Glutamatergic neuron (in vitro differentiated cells): ENCODE measurements around the gene PPP1R15A. TPM values are rescaled to one million over a fixed set of nuclear protein-coding genes. Genes with fewer than 3 reads are reported as not detected.

Experiments used
- DNase-seq: peaks from one replicate; pipeline ENCODE4 v3.0.0; 2022
- H3K27ac Mint-ChIP-seq: one replicate; pipeline ENCODE4 v1.8.0; 2020; ENCODE audit warnings: mild to moderate bottlenecking, mixed read lengths, inconsistent platforms; ENCODE audit not compliant: unreplicated experiment
- H3K27me3 Mint-ChIP-seq: one replicate; pipeline ENCODE4 v1.8.0; 2020; ENCODE audit warnings: mild to moderate bottlenecking, moderate library complexity, mixed read lengths, inconsistent platforms; ENCODE audit not compliant: unreplicated experiment
- H3K36me3 Mint-ChIP-seq: one replicate; pipeline ENCODE4 v1.8.0; 2020; ENCODE audit warnings: mild to moderate bottlenecking, mixed read lengths, inconsistent platforms; ENCODE audit not compliant: unreplicated experiment
- H3K4me1 Mint-ChIP-seq: one replicate; pipeline ENCODE4 v1.8.0; 2020; ENCODE audit warnings: mild to moderate bottlenecking, low read depth, mixed read lengths, inconsistent platforms; ENCODE audit not compliant: unreplicated experiment
- H3K4me3 Mint-ChIP-seq: one replicate; pipeline ENCODE4 v1.8.0; 2020; ENCODE audit warnings: mild to moderate bottlenecking, mixed read lengths, inconsistent platforms; ENCODE audit not compliant: unreplicated experiment
- H3K9me3 Mint-ChIP-seq: one replicate; pipeline ENCODE4 v1.8.0; 2020; ENCODE audit warnings: mild to moderate bottlenecking, moderate library complexity, mixed read lengths, inconsistent platforms; ENCODE audit not compliant: unreplicated experiment
- CTCF ChIP-seq: fragments of 200-600 bp; sonication (generic); IDR thresholded peaks from one replicate; pipeline ENCODE4 v1.5.0; 2021; ENCODE audit not compliant: partially characterized antibody, unreplicated experiment
- total RNA-seq: library from RNA; stranded (reverse); fragmentation: NEBNext Ultra II Directional; extraction: Animal tissue kit (Norgen Biotek cat#: 25700); gene quantifications from one replicate; pipeline ENCODE4 v1.2.1, GENCODE V29; 2021; ENCODE audit not compliant: unreplicated experiment

PPP1R15A gene
- total RNA-seq, 1 donor from 2014 or later: 106 TPM

- TF ChIP-seq CTCF: no peak
- H3K27me3 Mint-ChIP-seq: peaks cover 2% of the 10 kb centered on the region
- DNase-seq: no peak
- H3K4me1 Mint-ChIP-seq: peaks cover 14% of the 10 kb centered on the region
- H3K4me3 Mint-ChIP-seq: peak overlapping the region; percentile 0
- no peaks in the 10 kb centered on the region for H3K9me3 Mint-ChIP-seq
- peak overlapping the region; percentile 50 for H3K27ac Mint-ChIP-seq
- H3K36me3 Mint-ChIP-seq: no peaks in the 10 kb centered on the region
These were observed 15.3 kb upstream of the PPP1R15A start for GRCh38 chr19:48856921-48857320.

- Mint-ChIP-seq H3K27me3 (peaks cover 6% of the 10 kb centered on the region), H3K4me3 (peak overlapping the region; percentile 71), H3K36me3 (no peaks in the 10 kb centered on the region), H3K27ac (peak overlapping the region; percentile 28), H3K9me3 (no peaks in the 10 kb centered on the region), H3K4me1 (peaks cover 14% of the 10 kb centered on the region)
- peak; percentile 54 for DNase-seq
- no peak for TF ChIP-seq CTCF
These were observed 13.1 kb upstream of the PPP1R15A start for GRCh38 chr19:48858984-48859710.

- no peak for TF ChIP-seq CTCF
- no peak overlapping the region for H3K4me3 Mint-ChIP-seq
- H3K27me3 Mint-ChIP-seq: peaks cover 10% of the 10 kb centered on the region
- no peaks in the 10 kb centered on the region for H3K36me3 Mint-ChIP-seq
- H3K27ac Mint-ChIP-seq: no peak overlapping the region
- peaks cover 14% of the 10 kb centered on the region for H3K4me1 Mint-ChIP-seq
- H3K9me3 Mint-ChIP-seq: no peaks in the 10 kb centered on the region
- DNase-seq: peak; percentile 55
These were observed 12.3 kb upstream of the PPP1R15A start for GRCh38 chr19:48859711-48860572.

- Mint-ChIP-seq H3K4me3 (peak overlapping the region; percentile 3), H3K4me1 (peaks cover 14% of the 10 kb centered on the region), H3K27ac (peak overlapping the region; percentile 3), H3K27me3 (peaks cover 10% of the 10 kb centered on the region), H3K36me3 (no peaks in the 10 kb centered on the region), H3K9me3 (no peaks in the 10 kb centered on the region)
- no peak for TF ChIP-seq CTCF
- no peak for DNase-seq
These were observed 10.9 kb upstream of the PPP1R15A start for GRCh38 chr19:48861313-48861712.

GRCh38 chr19:48862827-48863226 is 9.4 kb upstream of the PPP1R15A start:
- Mint-ChIP-seq H3K36me3 (no peaks in the 10 kb centered on the region), H3K9me3 (peaks cover 4% of the 10 kb centered on the region), H3K4me3 (no peak overlapping the region), H3K4me1 (peaks cover 13% of the 10 kb centered on the region), H3K27ac (no peak overlapping the region), H3K27me3 (peaks cover 9% of the 10 kb centered on the region)
- TF ChIP-seq CTCF: no peak
- no peak for DNase-seq
